HepG2 (cell line): ENCODE results near the gene ILRUN. TPM values are rescaled to one million over a fixed set of nuclear protein-coding genes. Genes with fewer than 3 reads are reported as not detected.
A peak's percentile ranks its signal among the peaks of the same experiment; 100 is the strongest.

Experiments used
- ATAC-seq: fragments of 200-7000 bp; cut with Tn5 transposase; 3 replicates; pipeline ENCODE4 v1.9.1; 2020; ENCODE audit warnings: mild to moderate bottlenecking, moderate library complexity
- BruUV-seq: library from RNA; stranded (reverse); fragments of 400-500 nt; replicated peaks from 2 replicates; lab custom pipeline; 2021; lab: Mats Ljungman, UMichigan
- CTCF ChIA-PET: fragments of 300-600 bp; formaldehyde crosslinking; extraction: SDS; loops from one replicate; lab custom pipeline; 2021; ENCODE audit warnings: low total read pairs, inconsistent platforms, low intra/inter-chr PET ratio; lab: Yijun Ruan, JAX
- POLR2A ChIA-PET: fragments of 350-600 bp; sonication (Branson Sonifier 250); formaldehyde crosslinking; loops from one replicate; lab custom pipeline; 2020; ENCODE audit warnings: antibody characterized with exemption, inconsistent platforms; lab: Yijun Ruan, JAX
- DNase-seq: peaks from one replicate; pipeline ENCODE4 v3.0.0-alpha.2; 2015; ENCODE audit warnings: low spot score
- FAIRE-seq: peaks from 3 replicates; lab custom pipeline; 2011; peaks lifted over from hg19 to GRCh38; lab: Jason Lieb, UNC
- H2AFZ ChIP-seq: one replicate; pipeline ENCODE4 v1.6.1; 2011; ENCODE audit warnings: low read length, inconsistent platforms
- H3K27ac ChIP-seq: fragments of 300-600 bp; 3 replicates; pipeline ENCODE4 v1.8.0; 2011; ENCODE audit warnings: mixed run types, mild to moderate bottlenecking, mixed read lengths, low read length, inconsistent platforms; ENCODE audit not compliant: insufficient read depth; ENCODE audit errors: extremely low read length
- H3K27me3 ChIP-seq, 2 experiments: fragments of 200-600 bp in 1 of 2; 2 replicates in 1 of 2; 3 replicates in 1 of 2; pipeline versions ENCODE4 v1.6.0 to v1.8.0; 2011; ENCODE audit warnings: low read length in 2 of 2, mild to moderate bottlenecking in 2 of 2, moderate library complexity in 2 of 2, inconsistent platforms in 1 of 2; ENCODE audit not compliant: insufficient read depth in 2 of 2, control insufficient read depth in 1 of 2
- H3K36me3 ChIP-seq, 2 experiments: fragments of 200-600 bp in 1 of 2; replicated peaks in 1 of 2; 2 replicates in 1 of 2; 3 replicates in 1 of 2; pipeline versions ENCODE4 v1.5.1 to v1.8.0; 2011; ENCODE audit warnings: low read length in 2 of 2, inconsistent platforms in 1 of 2; ENCODE audit not compliant: insufficient read depth in 2 of 2, control insufficient read depth in 1 of 2
- H3K4me1 ChIP-seq: 2 replicates; pipeline ENCODE4 v1.5.1; 2012; ENCODE audit warnings: low read length, inconsistent platforms; ENCODE audit not compliant: insufficient read depth
- H3K4me2 ChIP-seq: 2 replicates; pipeline ENCODE4 v1.6.0; 2011; ENCODE audit warnings: low read depth, low read length, inconsistent platforms
- H3K4me3 ChIP-seq, 3 experiments: fragments of 200-600 bp in 1 of 3; sonication (generic), shearing (Covaris generic) in 1 of 3; replicated peaks in 1 of 3; 2 replicates each; pipeline ENCODE4 v1.5.1; 2011 to 2016; ENCODE audit warnings: low read length in 3 of 3, inconsistent platforms in 2 of 3, low read depth in 2 of 3, mild to moderate bottlenecking in 2 of 3, control low read depth in 1 of 3, mixed read lengths in 1 of 3; ENCODE audit not compliant: insufficient read depth in 1 of 3
- H3K79me2 ChIP-seq: one replicate; pipeline ENCODE4 v1.6.1; 2011; ENCODE audit warnings: low read length, inconsistent platforms; ENCODE audit not compliant: insufficient read depth
- H3K9ac ChIP-seq: 2 replicates; pipeline ENCODE4 v1.6.0; 2011; ENCODE audit warnings: mild to moderate bottlenecking, low read depth, low read length, inconsistent platforms; ENCODE audit not compliant: insufficient read depth
- H3K9me3 ChIP-seq: 2 replicates; pipeline ENCODE4 v1.5.1; 2012; ENCODE audit warnings: mild to moderate bottlenecking, low read length
- H4K20me1 ChIP-seq: 2 replicates; pipeline ENCODE4 v1.6.0; 2011; ENCODE audit warnings: inconsistent platforms, mild to moderate bottlenecking, low read length, moderate library complexity; ENCODE audit not compliant: insufficient read depth
- CEBPB ChIP-seq: IDR thresholded peaks from 2 replicates; pipeline ENCODE4 v1.6.1; 2011; ENCODE audit warnings: low read depth, low read length, improper control_type of control experiment, borderline replicate concordance
- CEBPG ChIP-seq: IDR thresholded peaks from 2 replicates; pipeline ENCODE4 v1.6.1; 2016
- GATAD2A ChIP-seq: IDR thresholded peaks from 2 replicates; pipeline ENCODE4 v1.6.1; 2016
- HINFP ChIP-seq: sonication (generic); formaldehyde crosslinking; IDR thresholded peaks from 2 replicates; pipeline ENCODE4 v1.4.0; 2020; ENCODE audit warnings: low read depth, mild to moderate bottlenecking, missing genetic modification reagents
- HMG20B ChIP-seq: conservative IDR thresholded peaks from 2 replicates; pipeline ENCODE4 v1.6.1; 2016; ENCODE audit warnings: missing genetic modification reagents, missing compliant biosample characterization
- POLR2A ChIP-seq, 2 experiments: IDR thresholded peaks; 2 replicates each; pipeline ENCODE4 v1.6.1; 2011; ENCODE audit warnings: low read depth in 2 of 2, low read length in 2 of 2, mild to moderate bottlenecking in 1 of 2, moderate library complexity in 1 of 2; ENCODE audit not compliant: insufficient read depth in 1 of 2
- ZMAT3 ChIP-seq: sonication (generic); formaldehyde crosslinking; conservative IDR thresholded peaks from 2 replicates; pipeline ENCODE4 v1.7.0; 2021; ENCODE audit warnings: missing genetic modification reagents
- ZNF280B ChIP-seq: sonication (generic); formaldehyde crosslinking; IDR thresholded peaks from 2 replicates; pipeline ENCODE4 v1.5.0; 2020; ENCODE audit warnings: missing genetic modification reagents, mild to moderate bottlenecking, borderline replicate concordance
- ZNF792 ChIP-seq: IDR thresholded peaks from 2 replicates; pipeline ENCODE4 v1.6.1; 2016
- in situ Hi-C: cut with HindIII; loops from 2 replicates; pipeline ENCODE4 v1.10.0; 2017; ENCODE audit warnings: low pct_unique_long_range_greater_than_20kb; ENCODE audit not compliant: extremely low pct_ligation_motif_present
- intact Hi-C: fragments of 100-400 bp; cut with micrococcal nuclease; formaldehyde crosslinking; loops from one replicate; pipeline ENCODE4 v1.10.0; 2022; ENCODE audit not compliant: unreplicated experiment
- polyA plus RNA-seq, 8 experiments: library from polyadenylated mRNA; depleted of rRNA in 3 of 8; stranded (reverse) in 7 of 8; unstranded in 1 of 8; fragments of >200 nt; fragmentation: Illumina TruSeq in 4 of 8; extraction: Trizol in 4 of 8; gene quantifications; 2 replicates each; pipeline versions ENCODE4 v1.2.1 to v1.2.3, GENCODE V29; 2011 to 2016; ENCODE audit warnings: low read depth in 4 of 8, missing spikeins in 1 of 8, mixed read lengths in 1 of 8; ENCODE audit not compliant: insufficient read depth in 1 of 8
- total RNA-seq, 5 experiments: library from RNA; depleted of rRNA; stranded (reverse); fragments of >200 nt; fragmentation: Illumina TruSeq; extraction: Trizol; gene quantifications; 2 replicates each; pipeline ENCODE4 v1.2.3, GENCODE V29; 2016; ENCODE audit warnings: low read depth in 1 of 5

Gene ILRUN
- total and polyA plus RNA-seq, 2 of the 13 experiments (the other 11 are each of a cell fraction or from before 2014, with no cell fraction given), result 45.5 to 66.6 TPM

- no peak for TF ChIP-seq ZNF280B (CRISPR knock-in tag)
- TF ChIP-seq POLR2A (IDR thresholded peaks at IDR 0.05; ENCODE audit: insufficient read depth in 1 of 2, low read depth in 2 of 2, low read length in 2 of 2), result no peak
- no peak for TF ChIP-seq ZMAT3
- TF ChIP-seq ZNF792 (CRISPR knock-in tag), result no peak
- TF ChIP-seq, all 625 proteins: peak for 0
Observed at GRCh38 chr6:34692280-34692679, 4.3 kb downstream of the ILRUN start (continued).

GRCh38 chr6:34689742-34690141 lies 6.8 kb downstream of the ILRUN start:
- no TSS peak for BruUV-seq
- ChIA-PET POLR2A (no interaction called here), CTCF (no interaction called here)
- Histone ChIP-seq H3K9me3 (no peaks in the 10 kb centered on the region), H2AFZ (no peak overlapping the region), H3K27me3 (no peaks in the 10 kb centered on the region), H3K36me3 (peaks cover 3 to 10% of the 10 kb centered on the region in 2 experiments; a peak in 3 of 5 replicates), H4K20me1 (peaks cover 35% of the 10 kb centered on the region), H3K27ac (no peak overlapping the region), H3K4me1 (peaks cover 71% of the 10 kb centered on the region), H3K4me2 (no peak overlapping the region), H3K9ac (no peak overlapping the region), H3K79me2 (peaks cover 95% of the 10 kb centered on the region), H3K4me3 (no peak overlapping the region)
- intact Hi-C loops, result no loop called here
- DNase-seq (no peak), FAIRE-seq (no peak), ATAC-seq (0 out of 3 replicates have a peak, but pooled peaks have one; percentile 41)
- in situ Hi-C loops, result no loop called here
- TF ChIP-seq HINFP, result no peak
- TF ChIP-seq CEBPB, result peak; percentile 91
- TF ChIP-seq GATAD2A (CRISPR knock-in tag), result 0 out of 2 replicates have a peak, but pooled peaks have one; percentile 13
- peak; percentile 86 for TF ChIP-seq CEBPG (CRISPR knock-in tag)
- no peak for TF ChIP-seq HMG20B (CRISPR knock-in tag)
